Occipital lobe (tissue), 2 donors: ENCODE results near the gene XCR1. TPM values are rescaled to one million over a fixed set of nuclear protein-coding genes. Genes with fewer than 3 reads are reported as not detected.
"Not testable (repeated sequence)": the region's sequence is repeated elsewhere in the genome, so short reads cannot be mapped to it uniquely, and the experiment has no call there.

Experiments
- DNase-seq: peaks from one replicate; lab custom pipeline; 2025; lab: John Stamatoyannopoulos, UW
- total RNA-seq: library from RNA; depleted of rRNA; stranded (reverse); fragments of >200 nt; gene quantifications from one replicate; pipeline ENCODE4 v1.2.3, GENCODE V29; 2014

The XCR1 gene
- total RNA-seq, 1 donor from 2014 or later, result not detected

GRCh38 chr3:46038916-46039315, 11.6 kb upstream of the XCR1 start:
- DNase-seq, result no peak

DNA sequence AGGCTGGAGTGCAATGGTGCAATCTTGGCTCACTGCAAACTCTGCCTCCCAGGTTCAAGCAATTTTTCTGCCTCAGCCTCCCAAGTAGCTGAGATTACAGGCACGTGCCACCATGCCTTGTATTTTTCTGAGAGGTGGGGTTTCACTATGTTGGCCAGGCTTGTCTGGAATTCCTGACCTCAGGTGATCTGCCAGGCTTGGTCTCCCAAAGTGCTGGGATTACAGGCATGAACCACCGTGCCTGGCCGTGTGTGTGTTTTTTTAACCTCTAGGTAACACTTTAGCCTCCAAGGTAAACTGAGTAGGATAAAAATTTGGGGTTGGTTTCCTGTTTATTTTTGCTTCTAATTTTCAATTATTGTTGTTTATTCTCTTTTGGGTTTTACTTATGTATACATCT, 10.8 kb upstream of the XCR1 start:
- DNase-seq, result not testable (repeated sequence)

- no peak for DNase-seq
Measured at GRCh38 chr3:46036191-46036590, 8.9 kb upstream of the XCR1 start.

- no peak for DNase-seq
Measured at GRCh38 chr3:46031747-46032146, 4.5 kb upstream of the XCR1 start.

- no peak for DNase-seq
Measured at GRCh38 chr3:46031269-46031668, 4.0 kb upstream of the XCR1 start.

- no peak for DNase-seq
Measured at GRCh38 chr3:46030626-46031025, 3.3 kb upstream of the XCR1 start.

- DNase-seq, result no peak
Measured at GRCh38 chr3:46029953-46030543, 2.8 kb upstream of the XCR1 start.

DNA sequence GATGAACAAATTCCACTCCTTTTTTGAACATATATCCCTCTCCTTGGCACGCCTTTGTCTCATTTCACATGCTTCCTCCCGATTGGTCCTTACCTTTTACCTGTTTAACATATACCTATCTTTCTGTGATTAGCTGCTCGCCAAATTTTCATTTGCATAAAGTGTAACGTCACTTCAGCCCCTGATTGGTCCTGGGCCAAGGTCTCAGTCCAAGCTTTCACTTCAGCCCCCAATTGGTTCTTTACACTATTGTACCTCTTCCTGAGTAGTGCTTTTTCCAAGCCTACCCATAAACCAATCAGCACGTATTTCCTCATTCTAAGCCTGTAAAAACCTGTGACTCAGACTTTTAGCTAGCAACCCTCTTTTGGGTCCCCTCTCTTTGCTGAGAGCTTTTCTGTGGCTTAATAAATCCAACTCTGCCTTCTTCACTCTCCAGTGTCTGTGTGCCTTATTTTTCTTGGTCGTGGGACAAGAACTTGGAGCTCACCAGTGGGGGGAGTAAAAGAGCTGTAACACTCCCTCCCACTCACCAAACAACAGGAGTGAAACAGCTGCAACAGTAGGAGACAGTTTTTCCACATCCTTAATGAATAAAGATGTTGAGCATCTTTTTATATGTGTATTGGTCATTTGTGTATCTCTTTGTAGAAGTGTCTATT, 584 bp upstream of the XCR1 start:
- no peak for DNase-seq

GRCh38 chr3:46025139-46025538, 2.1 kb downstream of the XCR1 start:
- DNase-seq, result no peak

GRCh38 chr3:46024131-46024530, 3.2 kb downstream of the XCR1 start:
- no peak for DNase-seq

- no peak for DNase-seq
Measured at GRCh38 chr3:46022909-46023785, 4.1 kb downstream of the XCR1 start.

- no peak for DNase-seq
Measured at GRCh38 chr3:46021516-46021915, 5.8 kb downstream of the XCR1 start.

DNA sequence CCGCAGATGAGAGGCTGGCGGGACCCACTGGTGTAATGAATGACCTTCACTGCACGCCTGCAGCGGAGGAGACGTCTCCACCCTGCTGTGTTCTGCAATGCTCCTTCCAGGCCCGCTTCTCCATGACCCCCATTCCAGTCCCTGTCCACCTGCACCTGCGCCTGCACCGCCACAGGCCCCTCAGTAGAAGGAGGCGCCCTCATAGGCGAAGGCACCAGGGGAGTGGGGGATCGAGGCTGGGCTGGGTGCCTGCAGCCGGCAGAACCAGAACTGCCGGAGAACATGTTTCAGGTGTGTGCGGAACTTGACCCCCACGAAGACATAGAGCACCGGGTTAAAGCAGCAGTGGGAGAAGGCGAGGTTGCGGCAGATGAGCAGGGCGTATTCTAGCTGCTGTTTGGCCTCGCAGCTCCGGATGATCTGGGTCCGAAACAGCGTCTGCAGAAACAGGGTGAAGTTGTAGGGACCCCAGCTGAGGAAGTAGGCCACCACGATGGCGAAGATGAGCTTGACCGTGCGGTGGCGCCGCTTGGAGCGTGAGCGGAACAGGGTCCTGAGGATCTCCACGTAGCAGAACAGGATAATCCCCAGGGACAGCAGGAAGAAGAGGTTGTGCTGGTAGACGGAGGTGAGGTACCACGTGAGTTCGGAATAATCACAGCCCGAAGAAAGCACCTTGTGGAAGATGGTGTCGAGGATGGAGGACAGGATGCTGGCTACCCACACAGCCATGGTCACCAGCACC, 6.3 kb downstream of the XCR1 start:
- no peak for DNase-seq

GRCh38 chr3:46019707-46020106, 7.6 kb downstream of the XCR1 start:
- DNase-seq, result no peak

GRCh38 chr3:46017720-46018119, 9.6 kb downstream of the XCR1 start:
- peak; percentile 2 for DNase-seq

GRCh38 chr3:46013316-46014094, 13.8 kb downstream of the XCR1 start:
- no peak for DNase-seq

- no peak for DNase-seq
Measured at GRCh38 chr3:46012246-46012645, 15.0 kb downstream of the XCR1 start.

DNA sequence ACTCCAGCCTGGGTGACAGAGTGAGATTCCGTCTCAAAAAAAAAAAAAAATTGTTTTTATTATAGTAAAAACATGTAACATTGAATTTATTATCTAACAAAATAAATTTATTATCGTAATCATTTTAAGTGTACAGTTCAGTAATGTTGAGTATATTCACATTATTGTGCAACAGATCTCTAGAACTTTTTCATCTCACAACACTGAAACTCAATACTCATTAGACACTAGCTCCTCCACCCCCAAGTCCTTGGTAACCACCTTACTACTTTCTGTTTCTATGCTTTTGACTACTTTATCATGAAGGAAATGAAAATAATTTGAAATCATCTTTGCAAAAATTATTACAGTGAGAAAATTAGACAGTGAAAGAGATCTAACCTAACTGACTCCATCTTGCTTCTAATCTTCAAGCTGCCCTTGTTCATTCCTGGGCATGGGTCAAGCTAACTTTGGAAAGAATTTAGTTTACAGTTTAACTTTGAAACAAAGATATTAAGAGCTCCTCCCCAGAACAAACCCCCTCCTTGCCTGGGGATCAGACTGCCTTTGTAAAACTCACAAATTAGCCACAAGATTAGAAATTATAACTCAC, 16.7 kb downstream of the XCR1 start:
- DNase-seq, result no peak

- no peak for DNase-seq
Measured at GRCh38 chr3:46008058-46008457, 19.2 kb downstream of the XCR1 start.

DNA sequence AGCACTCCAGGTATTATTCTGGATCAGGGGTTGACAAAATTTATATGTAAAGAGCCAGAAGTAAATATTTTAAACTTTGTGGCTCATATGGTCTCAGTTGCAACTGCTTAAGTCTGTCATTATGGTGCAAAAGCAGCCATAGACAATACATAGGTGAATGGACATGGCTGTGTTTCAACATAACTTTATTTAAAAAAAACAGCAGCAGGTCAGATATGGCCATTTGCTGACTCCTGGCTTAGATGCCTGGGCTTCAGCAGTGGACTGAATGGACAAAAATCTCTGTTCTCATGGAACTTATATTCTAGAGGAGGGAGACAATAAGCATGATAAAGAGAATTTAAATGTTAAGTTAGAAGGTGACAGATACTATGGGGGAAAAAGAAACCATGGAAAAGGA, 20.0 kb downstream of the XCR1 start:
- DNase-seq, result no peak
